SU-DHL-6 (cell line): Measurements from ENCODE around the gene PTTG1IP2.

Experiments
- CTCF ChIP-seq: fragments of 200-600 bp; sonication (generic); IDR thresholded peaks from one replicate; pipeline ENCODE4 v1.5.1; 2017; ENCODE audit warnings: antibody characterized with exemption, mild to moderate bottlenecking, low read length, moderate library complexity; ENCODE audit not compliant: insufficient read depth, poor library complexity, severe bottlenecking
- EZH2phosphoT487 ChIP-seq: fragments of 200-600 bp; sonication (generic), shearing (Covaris generic); conservative IDR thresholded peaks from 2 replicates; pipeline ENCODE4 v1.6.1; 2018; ENCODE audit warnings: mild to moderate bottlenecking, antibody characterized with exemption, low read length, moderate library complexity, mixed read lengths

GRCh38 chr7:90469554-90469953, at the start of gene PTTG1IP2:
- no peak for TF ChIP-seq CTCF
- TF ChIP-seq EZH2phosphoT487, result no peak
